ENCODE measurements around the gene NCKAP5. TPM values are rescaled to one million over a fixed set of nuclear protein-coding genes. Genes with fewer than 3 reads are reported as not detected.

The NCKAP5 gene
- polyA plus RNA-seq, 4 donors = 3.1 to 8.4 (median 7.2) TPM

GRCh38 chr2:132757676-132758075, 810.6 kb downstream of the NCKAP5 start:
- DNase-seq (ENCODE audit: low read depth in 4 of 4, low spot score in 3 of 4) = no peak

GRCh38 chr2:132757002-132757589, 811.2 kb downstream of the NCKAP5 start:
- DNase-seq (ENCODE audit: low read depth in 4 of 4, low spot score in 3 of 4) = no peak

DNA sequence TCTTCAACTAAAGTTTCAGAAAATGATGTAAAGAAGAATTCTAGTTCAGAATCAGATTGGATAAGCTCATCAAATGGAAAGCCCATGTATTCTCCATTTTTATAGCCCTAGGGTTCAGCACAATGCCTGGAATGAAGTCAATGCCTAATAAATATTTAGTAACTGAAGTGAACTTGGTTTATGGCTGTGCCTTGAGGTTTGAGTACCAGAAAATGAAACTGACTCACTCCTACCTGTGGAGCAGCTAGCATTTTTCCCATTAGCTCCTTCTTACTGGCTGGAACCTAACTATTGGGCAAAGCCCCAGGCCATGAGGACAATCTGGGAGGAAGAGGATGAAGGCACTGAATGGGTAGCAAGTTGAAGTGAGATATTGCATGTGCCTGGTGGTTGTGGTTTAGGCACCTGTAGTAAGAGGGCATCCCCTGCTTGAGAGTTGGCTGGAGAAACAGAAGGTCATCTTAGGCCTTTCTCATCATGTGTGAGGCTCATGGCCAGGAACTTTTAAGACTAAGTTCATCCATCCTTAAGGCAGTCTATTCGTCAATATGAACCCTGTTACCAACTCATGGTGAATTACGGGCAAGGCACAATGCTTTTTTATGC, 813.3 kb downstream of the NCKAP5 start:
- DNase-seq (ENCODE audit: low read depth in 4 of 4, low spot score in 3 of 4) = no peak

GRCh38 chr2:132754392-132754791, 813.9 kb downstream of the NCKAP5 start:
- DNase-seq (ENCODE audit: low read depth in 4 of 4, low spot score in 3 of 4) = no peak

GRCh38 chr2:132752421-132753206, 815.6 kb downstream of the NCKAP5 start:
- no peak for DNase-seq (ENCODE audit: low read depth in 4 of 4, low spot score in 3 of 4)

GRCh38 chr2:132751836-132752235, 816.4 kb downstream of the NCKAP5 start:
- DNase-seq (ENCODE audit: low read depth in 4 of 4, low spot score in 3 of 4) = no peak

GRCh38 chr2:132750606-132751005, 817.7 kb downstream of the NCKAP5 start:
- DNase-seq (ENCODE audit: low read depth in 4 of 4, low spot score in 3 of 4) = no peak

DNA sequence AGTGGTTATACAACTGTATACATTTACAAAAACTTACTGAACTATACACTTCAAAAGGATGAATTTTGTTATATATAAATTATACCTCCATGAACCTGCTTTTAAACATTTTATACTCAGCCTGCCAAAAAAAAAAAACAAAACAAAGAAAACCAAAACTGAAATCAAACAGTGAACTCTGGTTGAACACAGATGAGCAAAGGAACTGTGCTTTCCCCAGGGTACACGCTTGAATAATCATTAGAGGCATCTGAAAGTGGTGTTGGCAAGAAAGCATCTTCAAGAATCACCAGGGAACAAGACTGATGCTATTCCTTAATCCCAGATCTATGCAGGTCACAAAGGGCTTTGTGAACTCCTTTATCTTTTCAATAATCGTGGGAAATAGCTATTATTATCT, 821.2 kb downstream of the NCKAP5 start:
- no peak for DNase-seq (ENCODE audit: low read depth in 4 of 4, low spot score in 3 of 4)

GRCh38 chr2:132741754-132742153, 826.5 kb downstream of the NCKAP5 start:
- DNase-seq (ENCODE audit: low read depth in 4 of 4, low spot score in 3 of 4) = no peak

- no peak for DNase-seq (ENCODE audit: low read depth in 4 of 4, low spot score in 3 of 4)
Observed at GRCh38 chr2:132740081-132740720, 828.1 kb downstream of the NCKAP5 start.

DNA sequence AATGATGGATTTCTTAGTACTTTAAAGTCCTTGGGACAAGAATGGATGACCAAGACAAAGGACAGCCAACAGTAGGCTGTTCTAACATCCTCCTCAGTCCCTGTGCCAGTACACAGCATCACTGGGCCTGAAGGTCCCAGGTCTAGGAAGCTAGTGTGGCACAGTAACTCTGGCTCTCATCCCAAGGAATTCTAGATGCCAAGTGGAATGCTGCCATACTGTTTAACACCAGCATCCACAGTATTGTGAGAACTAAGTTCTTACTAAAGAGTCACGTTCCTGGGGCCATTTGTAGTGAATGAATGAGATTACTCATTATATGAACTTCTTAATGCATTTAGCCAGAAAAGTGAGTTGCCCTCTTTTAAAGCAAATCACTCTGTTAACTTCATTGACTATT, 830.0 kb downstream of the NCKAP5 start:
- no peak for DNase-seq (ENCODE audit: low read depth in 4 of 4, low spot score in 3 of 4)

DNA sequence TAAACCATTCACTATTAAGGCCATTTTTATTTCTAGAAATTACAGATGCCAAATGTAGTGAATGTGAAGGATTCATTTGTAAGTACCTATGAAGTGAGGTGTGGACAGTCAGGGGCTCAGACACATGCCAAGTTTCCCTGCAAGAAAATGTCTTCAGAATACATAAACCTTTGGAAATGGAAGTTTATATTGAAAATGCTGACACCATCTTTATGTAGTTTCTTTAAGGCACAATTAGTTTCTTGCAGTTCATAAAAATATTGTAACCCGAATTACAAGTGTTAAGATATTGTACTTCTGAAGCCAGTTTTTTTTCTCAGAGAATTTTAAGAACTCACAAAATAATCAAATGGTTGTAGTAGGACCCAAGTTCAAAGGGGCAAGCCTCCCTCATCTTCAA, 832.2 kb downstream of the NCKAP5 start:
- DNase-seq (ENCODE audit: low read depth in 4 of 4, low spot score in 3 of 4) = no peak

GRCh38 chr2:132734961-132735360, 833.3 kb downstream of the NCKAP5 start:
- DNase-seq (ENCODE audit: low read depth in 4 of 4, low spot score in 3 of 4) = no peak

DNA sequence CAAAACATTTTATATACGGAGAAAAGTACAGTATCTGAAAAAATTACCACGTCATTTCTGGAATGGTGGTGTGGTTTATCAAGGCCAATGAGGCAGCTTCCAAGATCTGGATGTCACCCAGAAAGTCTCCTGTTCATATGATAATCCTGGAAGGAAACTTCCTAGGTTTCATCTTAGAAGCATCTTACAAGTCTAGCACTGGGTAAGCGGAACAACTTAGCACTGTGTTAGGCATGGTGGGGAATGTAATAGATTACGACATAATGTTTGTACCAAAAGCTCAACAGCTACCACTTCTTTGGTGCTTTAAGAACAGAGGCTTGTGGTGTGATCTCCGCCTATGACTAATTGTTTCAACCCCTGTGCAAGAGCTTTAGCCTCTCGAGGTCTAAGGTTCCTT, 835.2 kb downstream of the NCKAP5 start:
- DNase-seq (ENCODE audit: low read depth in 4 of 4, low spot score in 3 of 4) = no peak

GRCh38 chr2:132732694-132733093, 835.6 kb downstream of the NCKAP5 start:
- DNase-seq (ENCODE audit: low read depth in 4 of 4, low spot score in 3 of 4) = no peak

- DNase-seq (ENCODE audit: low read depth in 4 of 4, low spot score in 3 of 4) = no peak
Observed at GRCh38 chr2:132731441-132731840, 836.8 kb downstream of the NCKAP5 start.

- no peak for DNase-seq (ENCODE audit: low read depth in 4 of 4, low spot score in 3 of 4)
Observed at GRCh38 chr2:132730611-132731010, 837.7 kb downstream of the NCKAP5 start.

DNA sequence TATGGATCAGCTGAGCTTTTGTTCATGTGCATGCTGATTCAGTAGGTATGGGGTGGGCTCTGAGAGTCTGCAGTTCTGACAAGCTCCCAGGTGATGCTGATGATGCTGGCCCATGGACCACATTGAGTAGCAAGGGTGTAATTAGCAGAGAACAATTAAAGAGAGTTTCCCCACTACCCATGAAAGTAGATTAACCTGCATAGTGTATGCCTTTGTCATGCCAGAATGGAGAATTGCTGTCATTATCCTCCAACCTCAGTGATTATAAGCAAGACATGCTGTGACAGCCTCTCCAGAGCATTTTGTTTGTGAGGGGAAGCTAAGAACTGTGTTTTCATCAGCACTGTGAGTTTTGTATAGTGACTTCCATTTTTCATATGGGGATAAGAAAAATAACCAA, 838.7 kb downstream of the NCKAP5 start:
- DNase-seq (ENCODE audit: low read depth in 4 of 4, low spot score in 3 of 4) = no peak

GRCh38 chr2:132726155-132726554, 842.1 kb downstream of the NCKAP5 start:
- no peak for DNase-seq (ENCODE audit: low read depth in 4 of 4, low spot score in 3 of 4)

DNA sequence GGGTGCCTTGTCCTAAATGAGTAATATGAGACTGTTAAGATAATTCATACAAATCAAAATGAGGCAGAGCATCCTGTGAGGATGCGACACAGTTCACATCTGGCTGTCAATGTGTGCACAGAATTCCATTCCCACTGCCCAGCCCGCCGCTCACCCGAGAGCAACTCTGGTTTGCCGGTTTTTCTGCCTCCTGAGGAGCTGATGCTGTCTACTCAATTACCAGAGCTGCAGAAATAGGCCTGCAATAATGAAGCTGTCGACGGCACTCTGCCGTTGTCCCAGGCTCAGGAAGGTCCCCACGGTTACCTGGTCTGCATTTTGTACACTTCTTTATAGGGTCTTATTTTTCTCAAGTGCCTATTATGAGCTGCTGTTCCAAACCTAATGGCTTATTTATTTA, 842.5 kb downstream of the NCKAP5 start:
- no peak for DNase-seq (ENCODE audit: low read depth in 4 of 4, low spot score in 3 of 4)

- DNase-seq (ENCODE audit: low read depth in 4 of 4, low spot score in 3 of 4) = no peak
Observed at GRCh38 chr2:132725148-132725547, 843.1 kb downstream of the NCKAP5 start.

DNA sequence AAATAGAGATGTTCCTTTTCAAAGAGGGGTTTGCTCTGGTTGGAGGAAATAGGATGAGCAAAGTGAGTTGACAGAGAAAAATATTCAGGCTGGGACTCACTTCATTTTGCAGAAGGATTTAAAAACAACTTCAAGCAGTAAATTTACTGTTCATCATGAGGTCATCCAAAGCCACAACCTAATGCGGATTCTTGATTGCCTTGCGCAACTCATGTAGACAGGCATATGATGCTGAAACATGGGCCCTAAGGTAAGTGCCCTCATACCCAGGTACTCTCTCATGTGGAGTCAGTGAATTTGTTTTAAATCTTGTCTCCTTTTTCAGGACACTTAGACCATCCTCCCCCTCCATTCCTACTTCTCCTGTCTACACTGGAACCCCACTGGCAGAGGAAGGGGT, 846.3 kb downstream of the NCKAP5 start:
- no peak for DNase-seq (ENCODE audit: low read depth in 4 of 4, low spot score in 3 of 4)
